Globus pallidus (tissue), 1 donor: Measurements from ENCODE around the gene CAPZB.
"Not testable (repeated sequence)": the region's sequence is repeated elsewhere in the genome, so short reads cannot be mapped to it uniquely, and the experiment has no call there.

Source experiments
- DNase-seq: peaks from one replicate; pipeline ENCODE4 v3.0.0-alpha.2; 2015; ENCODE audit warnings: low spot score

Gene CAPZB

GRCh38 chr1:19310720-19311502 lies 174.4 kb downstream of the CAPZB start:
- DNase-seq: no peak

- DNase-seq: no peak
Measured at GRCh38 chr1:19310061-19310460, 175.3 kb downstream of the CAPZB start.

- no peak for DNase-seq
Measured at GRCh38 chr1:19309123-19309813, 176.1 kb downstream of the CAPZB start.

GRCh38 chr1:19308509-19308907 lies 176.8 kb downstream of the CAPZB start:
- DNase-seq: no peak

- no peak for DNase-seq
Measured at GRCh38 chr1:19307794-19308508, 177.4 kb downstream of the CAPZB start.

GRCh38 chr1:19306941-19307340 lies 178.4 kb downstream of the CAPZB start:
- no peak for DNase-seq

- DNase-seq: no peak
Measured at GRCh38 chr1:19305880-19306279, 179.5 kb downstream of the CAPZB start.

- DNase-seq: not testable (repeated sequence)
Measured at GRCh38 chr1:19304081-19304480, 181.3 kb downstream of the CAPZB start.

- no peak for DNase-seq
Measured at GRCh38 chr1:19300211-19300610, 185.1 kb downstream of the CAPZB start.

GRCh38 chr1:19294638-19295037 lies 190.7 kb downstream of the CAPZB start:
- no peak for DNase-seq

- DNase-seq: no peak
Measured at GRCh38 chr1:19289244-19289643, 196.1 kb downstream of the CAPZB start.
